CD14-positive monocyte (primary cell): ENCODE results near the gene GDF2. TPM values are rescaled to one million over a fixed set of nuclear protein-coding genes. Genes with fewer than 3 reads are reported as not detected.

ENCODE experiments used
- DNase-seq, 3 donors: peaks; one replicate each; pipeline ENCODE4 v3.0.0-alpha.2; 2011 to 2022
- H2AFZ ChIP-seq: 2 replicates; pipeline ENCODE4 v1.6.0; 2012; ENCODE audit warnings: mild to moderate bottlenecking, low read depth, low read length, inconsistent platforms; ENCODE audit not compliant: insufficient read depth, poor library complexity, severe bottlenecking
- H3K27ac ChIP-seq, 2 donors: 1 replicate in 1 of 2; 2 replicates in 1 of 2; pipeline ENCODE4 v1.5.1; 2012 to 2013; ENCODE audit warnings: low read length in 2 of 2, control low read depth in 1 of 2, inconsistent platforms in 1 of 2, low read depth in 1 of 2, mild to moderate bottlenecking in 1 of 2
- H3K27me3 ChIP-seq, 2 donors: one replicate each; pipeline versions ENCODE4 v1.6.0 to v1.6.1; 2011 to 2013; ENCODE audit warnings: low read length in 2 of 2; ENCODE audit not compliant: control insufficient read depth in 2 of 2, insufficient read depth in 2 of 2
- H3K36me3 ChIP-seq, 2 donors: replicated peaks in 1 of 2; 1 replicate in 1 of 2; 2 replicates in 1 of 2; pipeline versions ENCODE4 v1.5.1 to v1.6.1; 2012 to 2013; ENCODE audit warnings: low read length in 2 of 2, control low read depth in 1 of 2, inconsistent platforms in 1 of 2, mild to moderate bottlenecking in 1 of 2; ENCODE audit not compliant: insufficient read depth in 2 of 2, control insufficient read depth in 1 of 2
- H3K4me1 ChIP-seq, 2 donors: 1 replicate in 1 of 2; 2 replicates in 1 of 2; pipeline versions ENCODE4 v1.5.1 to v1.6.1; 2012 to 2013; ENCODE audit warnings: low read length in 2 of 2, control low read depth in 1 of 2, inconsistent platforms in 1 of 2, mild to moderate bottlenecking in 1 of 2, moderate library complexity in 1 of 2; ENCODE audit not compliant: insufficient read depth in 2 of 2, control insufficient read depth in 1 of 2
- H3K4me2 ChIP-seq: replicated peaks from 2 replicates; pipeline ENCODE3; 2012; ENCODE audit warnings: low read length, moderate library complexity, mild to moderate bottlenecking; ENCODE audit not compliant: poor library complexity, severe bottlenecking; ENCODE audit errors: extremely low read depth
- H3K4me3 ChIP-seq, 3 experiments: fragments of 200-600 bp in 1 of 3; sonication (generic) in 1 of 3; replicated peaks in 1 of 3; 1 replicate in 2 of 3; 2 replicates in 1 of 3; pipeline ENCODE4 v1.5.1; 2011 to 2013; ENCODE audit warnings: low read length in 3 of 3, mild to moderate bottlenecking in 3 of 3, control low read depth in 2 of 3, low read depth in 2 of 3, inconsistent platforms in 1 of 3, moderate library complexity in 1 of 3
- H3K79me2 ChIP-seq: 2 replicates; pipeline ENCODE4 v1.6.0; 2012; ENCODE audit warnings: mild to moderate bottlenecking, control low read depth, inconsistent platforms, low read length, moderate library complexity; ENCODE audit not compliant: insufficient read depth
- H3K9ac ChIP-seq: 2 replicates; pipeline ENCODE4 v1.6.0; 2017; ENCODE audit warnings: low read length, mild to moderate bottlenecking; ENCODE audit not compliant: insufficient read depth, poor library complexity, severe bottlenecking
- H3K9me3 ChIP-seq, 2 donors: replicated peaks in 1 of 2; 1 replicate in 1 of 2; 2 replicates in 1 of 2; pipeline versions ENCODE4 v1.5.1 to v1.6.1; 2012 to 2013; ENCODE audit warnings: low read length in 2 of 2, control low read depth in 1 of 2; ENCODE audit not compliant: control insufficient read depth in 1 of 2, insufficient read depth in 1 of 2
- H4K20me1 ChIP-seq: 2 replicates; pipeline ENCODE4 v1.6.0; 2012; ENCODE audit warnings: mild to moderate bottlenecking, low read length, control low read depth, moderate library complexity; ENCODE audit not compliant: insufficient read depth
- H3K27ac Mint-ChIP-seq, 7 donors: one replicate each; pipeline ENCODE4 v1.8.0; 2020; ENCODE audit warnings: mild to moderate bottlenecking in 7 of 7, mixed read lengths in 7 of 7, moderate library complexity in 6 of 7, inconsistent platforms in 2 of 7
- H3K27me3 Mint-ChIP-seq, 3 donors: one replicate each; pipeline ENCODE4 v1.8.0; 2021 to 2022; ENCODE audit warnings: low read depth in 3 of 3, mild to moderate bottlenecking in 3 of 3, mixed read lengths in 3 of 3, moderate library complexity in 3 of 3, inconsistent platforms in 1 of 3
- H3K36me3 Mint-ChIP-seq, 2 donors: one replicate each; pipeline ENCODE4 v1.8.0; 2020; ENCODE audit warnings: mixed read lengths in 2 of 2, inconsistent platforms in 1 of 2, mild to moderate bottlenecking in 1 of 2
- H3K4me1 Mint-ChIP-seq: one replicate; pipeline ENCODE4 v1.8.0; 2020; ENCODE audit warnings: mild to moderate bottlenecking, mixed read lengths
- H3K4me3 Mint-ChIP-seq, 2 donors: one replicate each; pipeline ENCODE4 v1.8.0; 2020; ENCODE audit warnings: mild to moderate bottlenecking in 2 of 2, mixed read lengths in 2 of 2, moderate library complexity in 1 of 2
- H3K9me3 Mint-ChIP-seq, 7 donors: one replicate each; pipeline ENCODE4 v1.8.0; 2020 to 2022; ENCODE audit warnings: mixed read lengths in 7 of 7, mild to moderate bottlenecking in 6 of 7, moderate library complexity in 6 of 7, inconsistent platforms in 2 of 7
- WGBS: methylation state at CpG from one replicate; pipeline ENCODE4 v1.1.5; 2013; ENCODE audit warnings: missing lambda C conversion rate; ENCODE audit not compliant: insufficient coverage; 5-methylcytosine and 5-hydroxymethylcytosine counted together
- intact Hi-C, 2 donors: fragments of 100-400 bp; cut with micrococcal nuclease; formaldehyde crosslinking; loops; one replicate each; pipeline versions ENCODE4 v1.15.0 to v1.15.1; 2023
- polyA plus RNA-seq, 3 donors: library from polyadenylated mRNA; depleted of rRNA in 1 of 3; unstranded in 2 of 3; stranded (reverse) in 1 of 3; fragments of 300-500 nt in 2 of 3; fragments of >200 nt in 1 of 3; fragmentation: Illumina TruSeq in 2 of 3; gene quantifications; 1 replicate in 2 of 3; 2 replicates in 1 of 3; pipeline ENCODE4 v1.2.3, GENCODE V29; 2012 to 2021
- TF ChIP-seq, protein P1 (sequence below): fragments of 200-600 bp; IDR thresholded peaks from one replicate; pipeline ENCODE4 v1.8.0; 2022; ENCODE audit warnings: antibody characterized with exemption, mild to moderate bottlenecking

GDF2 gene
- polyA plus RNA-seq, 3 donors: not detected

DNA sequence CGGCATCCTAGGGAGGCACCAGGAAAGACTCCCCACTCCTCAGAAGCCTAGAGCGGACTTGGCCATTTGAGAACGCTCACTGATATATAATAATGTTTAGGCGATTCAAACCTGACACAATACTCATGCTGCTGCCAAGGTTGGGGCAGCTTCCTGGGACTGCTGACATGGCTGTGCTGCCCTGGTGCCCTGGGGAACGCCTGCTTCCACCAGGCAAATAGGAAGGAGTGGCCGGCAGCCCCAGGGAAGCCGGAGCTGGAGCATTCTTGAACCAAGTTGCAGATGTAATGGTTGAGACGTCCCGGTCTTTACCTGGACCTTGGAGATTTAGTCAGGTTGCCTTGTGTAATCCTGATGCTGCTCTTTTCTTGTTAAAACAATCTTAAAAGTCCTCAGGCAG is 13.5 kb upstream of the GDF2 start:
- Histone ChIP-seq H3K36me3 (no peaks in the 10 kb centered on the region), H3K27ac (no peak overlapping the region), H3K9me3 (no peaks in the 10 kb centered on the region), H3K79me2 (no peaks in the 10 kb centered on the region), H3K27me3 (no peaks in the 10 kb centered on the region), H3K4me3 (no peak overlapping the region), H3K4me1 (no peaks in the 10 kb centered on the region), H3K4me2 (no peak overlapping the region), H4K20me1 (no peaks in the 10 kb centered on the region), H3K9ac (no peak overlapping the region), H2AFZ (no peak overlapping the region)
- Mint-ChIP-seq H3K4me1 (peaks cover 6% of the 10 kb centered on the region), H3K36me3 (no peaks in the 10 kb centered on the region), H3K4me3 (no peak overlapping the region), H3K27me3 (peaks cover 11 to 16% (median 11%) of the 10 kb centered on the region in 3 donors), H3K27ac (no peak overlapping the region), H3K9me3 (no peaks in the 10 kb centered on the region)
- DNase-seq: no peak
- TF ChIP-seq, protein P1, sequence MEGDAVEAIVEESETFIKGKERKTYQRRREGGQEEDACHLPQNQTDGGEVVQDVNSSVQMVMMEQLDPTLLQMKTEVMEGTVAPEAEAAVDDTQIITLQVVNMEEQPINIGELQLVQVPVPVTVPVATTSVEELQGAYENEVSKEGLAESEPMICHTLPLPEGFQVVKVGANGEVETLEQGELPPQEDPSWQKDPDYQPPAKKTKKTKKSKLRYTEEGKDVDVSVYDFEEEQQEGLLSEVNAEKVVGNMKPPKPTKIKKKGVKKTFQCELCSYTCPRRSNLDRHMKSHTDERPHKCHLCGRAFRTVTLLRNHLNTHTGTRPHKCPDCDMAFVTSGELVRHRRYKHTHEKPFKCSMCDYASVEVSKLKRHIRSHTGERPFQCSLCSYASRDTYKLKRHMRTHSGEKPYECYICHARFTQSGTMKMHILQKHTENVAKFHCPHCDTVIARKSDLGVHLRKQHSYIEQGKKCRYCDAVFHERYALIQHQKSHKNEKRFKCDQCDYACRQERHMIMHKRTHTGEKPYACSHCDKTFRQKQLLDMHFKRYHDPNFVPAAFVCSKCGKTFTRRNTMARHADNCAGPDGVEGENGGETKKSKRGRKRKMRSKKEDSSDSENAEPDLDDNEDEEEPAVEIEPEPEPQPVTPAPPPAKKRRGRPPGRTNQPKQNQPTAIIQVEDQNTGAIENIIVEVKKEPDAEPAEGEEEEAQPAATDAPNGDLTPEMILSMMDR: no peak
- WGBS: 90% methylated on average over 6 of the region's 9 CpGs
- intact Hi-C loops: loop anchor here in 1 of 2 donors (10.0 kb wide), 1 partner anchor 74 kb away; no protein-coding TSS in a partner anchor

DNA sequence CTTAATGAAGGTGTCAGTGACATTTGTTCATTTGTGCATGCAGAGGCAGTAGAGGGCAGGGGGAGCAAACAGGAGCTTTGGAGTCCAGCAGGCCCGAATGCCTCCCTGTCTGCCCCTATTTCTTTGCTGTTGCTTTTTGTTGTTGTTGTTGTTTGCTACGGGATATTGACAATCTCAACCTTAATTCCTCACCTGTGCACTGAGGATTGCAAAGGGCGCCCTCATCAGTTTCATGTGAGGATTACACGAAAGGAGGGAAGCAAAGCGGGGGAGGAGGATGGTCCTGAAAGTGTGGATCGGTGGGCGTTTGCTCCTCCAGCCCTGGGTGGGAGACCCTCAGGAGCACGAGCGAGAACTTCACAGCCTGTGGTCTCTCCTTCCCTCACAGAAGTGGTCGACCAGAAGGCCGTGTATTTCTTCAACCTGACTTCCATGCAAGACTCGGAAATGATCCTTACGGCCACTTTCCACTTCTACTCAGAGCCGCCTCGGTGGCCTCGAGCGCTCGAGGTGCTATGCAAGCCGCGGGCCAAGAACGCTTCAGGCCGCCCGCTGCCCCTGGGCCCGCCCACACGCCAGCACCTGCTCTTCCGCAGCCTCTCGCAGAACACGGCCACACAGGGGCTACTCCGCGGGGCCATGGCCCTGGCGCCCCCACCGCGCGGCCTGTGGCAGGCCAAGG is 12.7 kb upstream of the GDF2 start:
- Histone ChIP-seq H3K9ac (no peak overlapping the region), H3K4me1 (no peaks in the 10 kb centered on the region), H3K27me3 (no peaks in the 10 kb centered on the region), H3K4me2 (no peak overlapping the region), H3K9me3 (no peaks in the 10 kb centered on the region), H3K4me3 (no peak overlapping the region), H3K36me3 (no peaks in the 10 kb centered on the region), H3K79me2 (no peaks in the 10 kb centered on the region), H2AFZ (no peak overlapping the region), H4K20me1 (no peaks in the 10 kb centered on the region), H3K27ac (no peak overlapping the region)
- peak overlapping the region in 1 of 7 donors; percentile 25 for H3K27ac Mint-ChIP-seq
- TF ChIP-seq, protein P1: peak; percentile 59
- no peak for DNase-seq
- 97% methylated on average over 20 of the region's 34 CpGs for WGBS
- H3K4me1 Mint-ChIP-seq: peaks cover 6% of the 10 kb centered on the region
- no peaks in the 10 kb centered on the region for H3K36me3 Mint-ChIP-seq
- no peaks in the 10 kb centered on the region for H3K9me3 Mint-ChIP-seq
- no peak overlapping the region for H3K4me3 Mint-ChIP-seq
- peaks cover 9 to 16% (median 14%) of the 10 kb centered on the region in 3 donors for H3K27me3 Mint-ChIP-seq
- intact Hi-C loops: loop anchor here (2.0 to 10.0 kb wide), 2 partner anchors 75 to 261 kb away; no protein-coding TSS in a partner anchor
